GM21619 (cell line): Measurements from ENCODE around the gene SEMA4D.
A peak's percentile ranks its signal among the peaks of the same experiment; 100 is the strongest.

Experiments
- ATAC-seq: cut with Tn5 transposase; IDR thresholded peaks from one replicate; pipeline ENCODE4 v1.9.1; 2021; ENCODE audit not compliant: unreplicated experiment

Gene SEMA4D

DNA sequence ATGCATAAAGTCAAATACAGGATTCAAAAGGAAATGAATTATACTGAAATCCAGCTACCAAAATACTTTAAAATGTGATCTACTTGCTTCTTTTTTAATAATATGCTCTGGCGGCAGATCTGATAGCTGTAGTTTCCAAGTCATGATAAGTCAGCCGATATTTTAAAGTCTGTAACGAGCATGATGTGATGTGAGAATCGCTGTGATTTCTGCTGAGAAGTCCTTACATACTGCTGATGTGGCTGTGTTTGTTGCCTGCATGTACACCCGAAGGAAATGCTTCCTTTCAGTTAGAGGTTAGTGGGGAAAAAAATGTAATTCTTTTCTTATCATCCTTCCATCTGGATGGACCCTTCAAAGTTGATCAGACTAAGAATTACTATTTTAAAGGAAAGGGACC lies 4.8 kb upstream of the SEMA4D start:
- no peak for ATAC-seq

GRCh38 chr9:89502038-89502601 lies 4.2 kb upstream of the SEMA4D start:
- no peak for ATAC-seq

DNA sequence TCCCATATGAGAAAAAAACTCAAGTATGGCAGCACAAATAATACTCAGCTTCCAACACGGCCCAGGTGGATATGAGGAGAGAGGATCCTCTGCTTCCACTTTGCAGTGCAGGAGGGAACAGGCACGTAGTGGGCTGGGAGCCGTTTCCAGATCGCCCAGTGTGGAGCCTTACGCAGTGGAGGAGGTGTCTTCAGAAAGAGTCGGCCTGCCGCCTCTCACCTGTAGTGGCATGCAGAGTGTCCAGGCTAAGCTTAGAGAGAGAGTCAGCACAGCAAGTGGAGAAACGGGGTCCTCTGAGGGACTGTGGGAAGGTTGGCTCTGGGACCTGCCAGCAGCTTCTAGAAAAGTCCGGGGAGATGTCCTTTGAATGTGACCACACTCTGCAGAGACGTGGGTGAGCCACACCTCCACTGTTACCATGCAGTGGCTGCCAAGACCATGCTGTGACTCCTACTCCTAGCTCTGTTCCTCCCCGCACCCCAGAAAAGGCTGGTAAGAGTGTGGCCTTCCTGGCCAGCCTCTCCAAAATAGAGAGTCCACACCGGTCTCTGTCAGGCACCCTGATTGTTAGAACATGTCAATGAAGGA lies 3.5 kb upstream of the SEMA4D start:
- no peak for ATAC-seq

DNA sequence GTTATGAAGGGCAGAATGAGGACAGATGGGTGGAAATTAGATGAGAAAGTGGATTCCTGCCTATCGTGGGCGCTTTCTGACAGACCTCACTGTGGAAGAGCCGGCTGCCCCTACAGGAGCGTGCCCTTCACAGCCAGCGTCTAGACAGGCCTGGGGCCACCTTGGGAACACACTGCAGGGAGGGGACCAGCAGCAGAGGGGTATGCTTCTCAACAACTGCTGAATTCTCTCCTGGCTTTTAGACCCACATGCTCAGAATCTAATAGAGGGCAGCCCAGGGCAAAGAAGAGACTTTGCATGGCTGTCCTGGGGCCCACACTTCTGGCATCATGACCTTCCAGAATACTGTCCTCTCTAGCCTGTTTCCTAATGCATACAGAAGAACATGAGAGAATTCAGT lies 2.1 kb upstream of the SEMA4D start:
- ATAC-seq = no peak

GRCh38 chr9:89498852-89499480 lies 1.1 kb upstream of the SEMA4D start:
- peak; percentile 46 for ATAC-seq

DNA sequence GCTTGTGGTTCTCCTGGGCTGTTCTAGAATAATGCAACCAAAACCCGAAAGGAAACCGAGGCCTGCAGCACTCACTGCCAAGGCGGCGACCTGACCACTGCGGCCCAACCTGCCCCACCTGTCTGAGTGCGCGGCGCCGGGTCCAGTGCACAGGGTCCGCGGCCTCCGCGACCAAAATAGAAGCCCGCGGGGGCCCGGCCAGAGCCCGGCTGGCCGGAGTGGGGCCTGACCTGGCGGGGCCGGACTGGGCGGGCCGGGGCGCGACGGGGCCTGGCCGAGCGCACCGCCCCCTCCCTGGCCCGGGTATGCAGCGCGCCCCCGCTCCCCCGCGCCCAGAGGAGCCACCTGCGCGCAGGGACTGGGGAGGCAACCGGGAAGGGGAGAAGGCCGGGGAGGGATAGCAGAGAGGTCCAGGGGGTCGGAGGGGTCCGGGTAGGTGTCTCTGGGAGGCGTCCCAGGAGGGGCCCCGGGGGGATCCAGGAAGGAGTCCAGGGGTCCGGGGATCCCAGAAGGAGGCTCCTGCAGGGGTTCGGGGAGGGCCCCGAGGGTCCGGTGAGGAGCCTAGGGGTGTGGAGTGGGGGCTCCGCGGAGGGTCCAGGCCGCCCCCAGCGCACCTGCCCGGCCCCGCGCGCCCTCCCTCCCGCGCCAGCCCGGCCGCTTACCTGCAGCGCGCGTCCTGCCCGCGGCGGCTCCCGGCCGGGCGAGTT lies 503 bp downstream of the SEMA4D start:
- peak; percentile 26 for ATAC-seq

DNA sequence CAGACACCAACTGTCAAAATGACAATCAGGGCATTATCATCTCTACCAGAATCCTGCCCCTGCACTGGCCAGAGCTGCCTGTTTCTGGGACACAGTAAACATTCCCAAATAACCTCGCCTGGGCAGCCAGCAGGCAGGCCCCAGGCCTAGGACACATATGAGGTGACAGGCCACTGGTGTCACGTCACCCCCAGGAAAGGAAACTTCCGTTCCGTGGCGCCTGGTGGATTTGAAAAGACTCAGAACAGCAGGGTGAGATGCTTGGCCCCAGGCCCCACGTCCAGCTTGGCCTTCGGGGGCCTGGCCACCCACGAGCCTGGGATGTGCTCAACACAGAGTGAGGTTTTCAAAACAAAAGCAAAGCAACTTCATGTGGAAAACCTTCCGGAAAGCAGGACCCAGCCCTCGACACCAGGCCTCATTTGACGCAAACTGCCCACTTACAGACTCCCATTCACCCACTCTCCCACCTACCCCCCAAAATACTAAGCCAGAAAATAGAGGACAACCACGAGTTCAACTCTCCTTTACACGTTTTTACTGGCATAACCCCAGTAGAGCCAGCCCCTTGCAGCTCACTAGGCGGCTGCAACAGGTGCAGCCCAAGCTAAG lies 1.2 kb downstream of the SEMA4D start:
- ATAC-seq = no peak

DNA sequence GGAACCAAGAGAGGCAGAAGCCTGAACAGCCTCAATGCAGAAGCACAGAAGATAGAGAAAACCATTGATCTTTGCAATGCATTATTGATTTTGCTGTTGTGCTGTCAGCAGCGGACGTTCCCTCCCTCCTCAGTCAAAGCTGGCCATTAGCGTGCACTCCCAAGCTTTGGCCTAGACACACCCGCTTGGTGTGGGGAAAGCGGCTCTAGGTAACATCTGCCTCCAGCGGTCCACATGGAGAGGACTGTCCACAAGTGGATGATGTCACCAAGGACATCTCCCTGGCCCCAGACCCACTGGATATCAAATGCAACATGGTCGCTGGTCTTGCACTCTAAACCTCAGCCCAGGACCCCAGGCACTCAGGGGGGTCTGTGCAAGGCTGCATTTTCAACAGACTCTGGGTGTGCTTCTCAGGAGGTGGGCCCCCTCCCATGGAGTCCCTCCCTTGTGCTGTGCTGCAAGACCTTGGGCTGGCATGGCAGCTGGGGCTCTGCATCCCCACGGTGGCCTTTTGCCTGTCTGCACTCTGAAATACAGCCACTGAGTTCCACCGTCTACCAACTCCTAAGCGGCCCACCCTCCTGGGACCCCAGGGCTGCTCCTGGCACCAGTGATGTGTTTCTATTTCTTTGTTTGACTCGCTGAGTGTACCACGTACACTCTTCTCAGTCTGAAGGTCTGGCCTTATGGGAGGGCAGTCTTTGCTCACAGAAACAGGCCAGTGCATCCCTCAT lies 1.9 kb downstream of the SEMA4D start:
- ATAC-seq = no peak

GRCh38 chr9:89494199-89494598 lies 3.7 kb downstream of the SEMA4D start:
- ATAC-seq = no peak

GRCh38 chr9:89493671-89494070 lies 4.2 kb downstream of the SEMA4D start:
- ATAC-seq = no peak

DNA sequence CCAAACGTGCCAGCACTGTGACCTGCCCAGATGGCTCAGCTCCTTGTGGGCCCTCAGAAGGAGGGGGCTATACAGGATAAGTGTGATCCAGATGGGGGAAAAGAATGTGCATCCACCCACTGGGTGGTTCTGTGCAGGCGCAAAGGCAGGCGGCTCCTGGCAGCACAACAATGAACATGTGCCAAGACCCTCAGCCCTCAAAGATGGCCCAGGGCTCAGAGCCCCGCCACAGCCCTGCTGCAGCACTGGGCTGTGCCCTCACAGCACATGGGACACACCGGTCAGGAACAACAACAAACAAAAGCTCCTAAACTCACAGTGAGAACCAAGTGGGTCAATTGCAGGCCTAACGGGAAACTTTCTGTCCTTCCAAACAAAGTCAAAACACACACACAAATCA lies 4.7 kb downstream of the SEMA4D start:
- ATAC-seq = no peak

DNA sequence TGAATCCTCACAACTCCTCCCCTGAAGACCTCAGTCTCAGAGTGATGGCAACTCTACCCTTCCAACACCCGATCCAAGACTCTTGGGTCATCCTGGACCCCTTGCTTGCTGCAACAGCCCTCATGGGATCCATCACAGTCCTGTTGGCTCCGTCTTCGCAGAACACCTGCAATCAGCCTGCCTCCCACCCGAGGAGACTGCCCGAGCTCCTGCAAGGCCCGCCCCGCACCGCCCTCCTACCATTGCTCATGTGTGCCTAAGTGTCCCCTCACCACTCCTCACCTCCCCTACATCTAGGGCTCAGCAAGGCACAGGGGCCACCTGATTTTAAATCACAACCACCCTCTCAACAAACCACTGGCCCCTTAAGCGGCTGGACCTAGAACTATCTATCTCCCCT lies 5.3 kb downstream of the SEMA4D start:
- no peak for ATAC-seq

- no peak for ATAC-seq
Observed at GRCh38 chr9:89491694-89492093, 6.2 kb downstream of the SEMA4D start.

GRCh38 chr9:89489548-89490530 lies 8.1 kb downstream of the SEMA4D start:
- ATAC-seq = no peak

GRCh38 chr9:89488936-89489335 lies 9.0 kb downstream of the SEMA4D start:
- no peak for ATAC-seq

GRCh38 chr9:89488131-89488530 lies 9.8 kb downstream of the SEMA4D start:
- ATAC-seq = no peak

- ATAC-seq = no peak
Observed at GRCh38 chr9:89486681-89487080, 11.2 kb downstream of the SEMA4D start.

GRCh38 chr9:89484475-89485404 lies 13.2 kb downstream of the SEMA4D start:
- ATAC-seq = no peak
